Measurements from ENCODE around the gene GRM4. TPM values are rescaled to one million over a fixed set of nuclear protein-coding genes. Genes with fewer than 3 reads are reported as not detected.
A peak's percentile ranks its signal among the peaks of the same experiment; 100 is the strongest.

The GRM4 gene
- total and polyA plus RNA-seq, 9 of the 15 experiments (the other 6 are each of a cell fraction or from before 2014, with no cell fraction given): 0.18 TPM; not detected in 8

GRCh38 chr6:34051331-34051919 lies 94.5 kb downstream of the GRM4 start (continued):
- no peak for TF ChIP-seq MITF (IDR thresholded peaks at IDR 0.05)

DNA sequence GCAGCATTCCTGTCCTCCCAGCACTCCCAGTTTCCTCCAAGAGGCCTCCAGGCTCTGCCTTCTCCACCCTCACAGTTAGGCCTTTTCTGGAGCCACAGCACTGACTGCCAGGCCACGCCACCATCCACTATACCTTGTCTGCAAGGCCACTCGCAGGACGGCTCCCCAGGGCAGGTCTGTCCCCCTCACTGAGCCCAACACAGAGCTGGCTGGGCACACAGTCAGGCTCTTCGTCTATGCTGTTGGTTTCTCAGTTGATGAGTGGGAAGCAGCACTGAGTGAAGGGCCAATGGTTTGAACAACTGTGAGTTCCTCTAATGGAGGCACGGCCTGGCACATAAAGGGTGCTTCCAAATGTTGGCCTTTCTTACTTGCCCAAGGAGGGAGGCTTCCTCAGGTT lies 95.2 kb downstream of the GRM4 start:
- BruUV-seq (replicated peaks): no TSS peak
- Histone ChIP-seq H3K4me3 (no peak overlapping the region), H3K79me2 (ENCODE audit: control insufficient read depth, insufficient read depth, low read length) (no peaks in the 10 kb centered on the region), H3K27ac (ENCODE audit: extremely low read depth, low read depth, low read length) (no peak overlapping the region), H3K9me1 (ENCODE audit: control insufficient read depth, insufficient read depth, low read length) (no peaks in the 10 kb centered on the region), H3K36me3 (ENCODE audit: control insufficient read depth, insufficient read depth, low read length) (no peaks in the 10 kb centered on the region), H3K9me3 (replicated peaks; ENCODE audit: control insufficient read depth, insufficient read depth, low read depth, low read length) (no peaks in the 10 kb centered on the region), H3K4me2 (ENCODE audit: insufficient read depth, low read length) (no peak overlapping the region), H3K9ac (ENCODE audit: insufficient read depth in 1 of 2, low read depth in 2 of 2, low read length in 2 of 2) (0 out of 4 replicates have a peak overlapping the region, but pooled peaks of 1 of the 2 experiments have one; percentile 49), H3K4me1 (replicated peaks in 1 of 2; ENCODE audit: control insufficient read depth in 2 of 2, insufficient read depth in 2 of 2, low read length in 2 of 2) (peaks cover 0 to 10% of the 10 kb centered on the region in 2 experiments; a peak in 2 of 5 replicates), H3K27me3 (ENCODE audit: control insufficient read depth in 2 of 2, insufficient read depth in 2 of 2, low read length in 2 of 2) (peaks cover 7 to 50% of the 10 kb centered on the region in 2 experiments), H4K20me1 (replicated peaks; ENCODE audit: control insufficient read depth, insufficient read depth, low read length) (peaks cover 5% of the 10 kb centered on the region), H2AFZ (ENCODE audit: low read depth, low read length) (no peak overlapping the region)
- no peak for DNase-seq (ENCODE audit: extremely low read depth in 1 of 4, low spot score in 3 of 4)
- no peak for FAIRE-seq
- no peak for ATAC-seq
- POLR2A ChIA-PET: interaction anchor here (0.6 to 1.0 kb wide), 2 partner anchors 10 to 304 kb away, joined by 3 read pairs; partner anchors contain the start of gene IP6K3
- CTCF ChIA-PET (ENCODE audit: low intra/inter-chr PET ratio): no interaction called here
- intact Hi-C loops (cut with micrococcal nuclease) (no loop called here), in situ Hi-C loops (cut with MboI) (no loop called here)
- 6% methylated on average over 5 of the region's 5 CpGs for WGBS (ENCODE audit: insufficient coverage, low coverage, missing lambda C conversion rate)
- TF ChIP-seq ZKSCAN1 (IDR thresholded peaks at IDR 0.05; ENCODE audit: low read depth, low read length) (peak; percentile 63; the same call in 1 of the 2 replicates), HEY1 (CRISPR knock-in tag; IDR thresholded peaks at IDR 0.05; ENCODE audit: borderline replicate concordance) (no peak)
